GM21367 (cell line): Measurements from ENCODE around the gene ZNF609.

ENCODE experiments used
- ATAC-seq: cut with Tn5 transposase; IDR thresholded peaks from one replicate; pipeline ENCODE4 v1.9.1; 2021; ENCODE audit not compliant: unreplicated experiment

ZNF609 gene

GRCh38 chr15:64532521-64533315, 72.3 kb downstream of the ZNF609 start:
- no peak for ATAC-seq

- ATAC-seq: no peak
These were observed 75.3 kb downstream of the ZNF609 start for GRCh38 chr15:64535460-64536243.

GRCh38 chr15:64536244-64536836, 76.0 kb downstream of the ZNF609 start:
- ATAC-seq: no peak

GRCh38 chr15:64542091-64542490, 81.7 kb downstream of the ZNF609 start:
- ATAC-seq: no peak

GRCh38 chr15:64544450-64544849, 84.1 kb downstream of the ZNF609 start:
- no peak for ATAC-seq

GRCh38 chr15:64547275-64547674, 86.9 kb downstream of the ZNF609 start:
- no peak for ATAC-seq

- ATAC-seq: no peak
These were observed 87.9 kb downstream of the ZNF609 start for GRCh38 chr15:64548235-64548634.

GRCh38 chr15:64549860-64550259, 89.5 kb downstream of the ZNF609 start:
- ATAC-seq: no peak

- no peak for ATAC-seq
These were observed 92.0 kb downstream of the ZNF609 start for GRCh38 chr15:64552281-64552948.

- ATAC-seq: no peak
These were observed 98.2 kb downstream of the ZNF609 start for GRCh38 chr15:64558460-64559179.

- ATAC-seq: no peak
These were observed 98.9 kb downstream of the ZNF609 start for GRCh38 chr15:64559243-64559642.

GRCh38 chr15:64560501-64560900, 100.1 kb downstream of the ZNF609 start:
- no peak for ATAC-seq

- ATAC-seq: no peak
These were observed 100.6 kb downstream of the ZNF609 start for GRCh38 chr15:64560998-64561397.

GRCh38 chr15:64562003-64562640, 101.7 kb downstream of the ZNF609 start:
- no peak for ATAC-seq

GRCh38 chr15:64566102-64566501, 105.7 kb downstream of the ZNF609 start:
- ATAC-seq: no peak

- ATAC-seq: no peak
These were observed 106.5 kb downstream of the ZNF609 start for GRCh38 chr15:64566629-64567427.

- ATAC-seq: no peak
These were observed 108.4 kb downstream of the ZNF609 start for GRCh38 chr15:64568765-64569164.

- ATAC-seq: peak; percentile 57
These were observed 111.5 kb downstream of the ZNF609 start for GRCh38 chr15:64571857-64572291.

GRCh38 chr15:64572856-64573255, 112.5 kb downstream of the ZNF609 start:
- no peak for ATAC-seq
